ENCODE measurements around the gene CRISPLD2. TPM values are rescaled to one million over a fixed set of nuclear protein-coding genes. Genes with fewer than 3 reads are reported as not detected.

Gene CRISPLD2, protein sequence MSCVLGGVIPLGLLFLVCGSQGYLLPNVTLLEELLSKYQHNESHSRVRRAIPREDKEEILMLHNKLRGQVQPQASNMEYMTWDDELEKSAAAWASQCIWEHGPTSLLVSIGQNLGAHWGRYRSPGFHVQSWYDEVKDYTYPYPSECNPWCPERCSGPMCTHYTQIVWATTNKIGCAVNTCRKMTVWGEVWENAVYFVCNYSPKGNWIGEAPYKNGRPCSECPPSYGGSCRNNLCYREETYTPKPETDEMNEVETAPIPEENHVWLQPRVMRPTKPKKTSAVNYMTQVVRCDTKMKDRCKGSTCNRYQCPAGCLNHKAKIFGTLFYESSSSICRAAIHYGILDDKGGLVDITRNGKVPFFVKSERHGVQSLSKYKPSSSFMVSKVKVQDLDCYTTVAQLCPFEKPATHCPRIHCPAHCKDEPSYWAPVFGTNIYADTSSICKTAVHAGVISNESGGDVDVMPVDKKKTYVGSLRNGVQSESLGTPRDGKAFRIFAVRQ
- polyA plus RNA-seq = 1 to 10 TPM; 3.7 to 8.8 TPM

DNA sequence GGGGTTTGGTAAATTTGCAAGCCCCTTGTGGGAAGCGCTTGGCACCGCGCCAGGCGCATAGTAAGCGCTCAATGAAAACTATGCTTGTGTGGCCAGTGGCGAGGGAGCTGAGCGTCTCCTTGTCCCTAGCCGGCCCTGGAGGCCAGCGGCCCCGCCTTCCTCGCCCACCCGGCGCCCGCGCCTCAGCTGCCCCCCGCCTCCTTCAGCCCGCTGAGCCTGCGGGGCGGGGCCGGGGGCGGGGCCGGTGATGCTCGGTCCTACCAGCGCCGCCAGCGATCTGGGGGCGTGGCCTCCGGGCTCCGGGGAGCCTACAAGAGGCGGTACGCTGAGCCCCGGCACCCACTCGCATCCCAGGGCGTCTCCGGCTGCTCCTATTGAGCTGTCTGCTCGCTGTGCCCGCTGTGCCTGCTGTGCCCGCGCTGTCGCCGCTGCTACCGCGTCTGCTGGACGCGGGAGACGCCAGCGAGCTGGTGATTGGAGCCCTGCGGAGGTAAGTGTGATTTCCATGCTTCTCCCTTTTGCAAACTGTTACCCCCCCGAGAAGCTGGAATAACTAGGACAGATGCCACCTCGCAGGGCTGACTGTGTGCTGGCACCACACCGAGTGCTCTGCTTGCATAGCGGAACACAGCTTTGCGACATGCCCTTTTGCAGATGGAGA is at the start of gene CRISPLD2:
Gene CRISPLD2 (plus strand): TSS at position 342 of the 661 bp plus-strand sequence. CDS start 18,511 bp downstream, outside the sequence.
- Histone ChIP-seq H3K36me3 (ENCODE audit: control insufficient read depth in 2 of 2, insufficient read depth in 2 of 2, low read length in 1 of 2) (no peaks in the 10 kb centered on the region), H3K9me3 (ENCODE audit: control insufficient read depth in 2 of 2, insufficient read depth in 1 of 2, low read depth in 1 of 2, low read length in 1 of 2) (no peaks in the 10 kb centered on the region), H3K27ac (ENCODE audit: low read depth in 2 of 2, low read length in 1 of 2) (peak within 1 kb of the TSS; percentile 51 to 83), H3K4me3 (ENCODE audit: low read depth in 1 of 2, low read length in 2 of 2) (peak within 1 kb of the TSS; percentile 49 to 51), H3K27me3 (ENCODE audit: control insufficient read depth in 1 of 2, insufficient read depth in 2 of 2, low read length in 2 of 2) (no peaks in the 10 kb centered on the region), H3K4me1 (ENCODE audit: control insufficient read depth in 2 of 2, insufficient read depth in 2 of 2, low read length in 1 of 2) (peaks cover 5 to 18% of the 10 kb centered on the region in 2 donors)
- WGBS, 2 donors = 3 to 4% methylated on average over 41 to 53 of the region's 53 CpGs

DNA sequence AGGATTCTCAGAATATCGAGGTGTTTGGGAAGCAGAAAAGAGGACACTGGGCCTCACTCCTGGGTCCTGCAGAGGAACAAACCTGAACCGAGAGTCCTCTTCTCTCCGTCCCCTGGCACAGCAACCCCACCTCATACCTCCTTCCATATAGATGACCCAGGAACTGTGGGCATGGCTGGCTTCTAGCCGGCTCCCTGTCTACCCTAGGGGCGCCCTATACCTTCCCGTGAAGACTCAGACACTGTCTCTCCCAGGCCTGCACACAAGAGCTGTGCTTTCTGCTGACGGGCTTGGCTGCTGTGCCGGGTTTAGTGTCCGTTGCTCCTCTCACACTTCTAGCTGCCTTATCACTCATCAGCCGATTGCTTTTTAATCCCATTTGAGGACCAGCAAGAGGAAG is 46.5 kb upstream of the CRISPLD2 start:
- Histone ChIP-seq H3K9me3 (ENCODE audit: control insufficient read depth in 2 of 2, insufficient read depth in 1 of 2, low read depth in 1 of 2, low read length in 1 of 2) (no peaks in the 10 kb centered on the region), H3K27ac (ENCODE audit: low read depth in 2 of 2, low read length in 1 of 2) (no peak overlapping the region), H3K4me1 (ENCODE audit: control insufficient read depth in 2 of 2, insufficient read depth in 2 of 2, low read length in 1 of 2) (no peaks in the 10 kb centered on the region), H3K27me3 (ENCODE audit: control insufficient read depth in 1 of 2, insufficient read depth in 2 of 2, low read length in 2 of 2) (no peaks in the 10 kb centered on the region), H3K4me3 (ENCODE audit: low read depth in 1 of 2, low read length in 2 of 2) (no peak overlapping the region), H3K36me3 (ENCODE audit: control insufficient read depth in 2 of 2, insufficient read depth in 2 of 2, low read length in 1 of 2) (peaks cover 17 to 39% of the 10 kb centered on the region in 2 donors)
- WGBS, 2 donors = 88 to 92% methylated on average over 10 of the region's 10 CpGs

DNA sequence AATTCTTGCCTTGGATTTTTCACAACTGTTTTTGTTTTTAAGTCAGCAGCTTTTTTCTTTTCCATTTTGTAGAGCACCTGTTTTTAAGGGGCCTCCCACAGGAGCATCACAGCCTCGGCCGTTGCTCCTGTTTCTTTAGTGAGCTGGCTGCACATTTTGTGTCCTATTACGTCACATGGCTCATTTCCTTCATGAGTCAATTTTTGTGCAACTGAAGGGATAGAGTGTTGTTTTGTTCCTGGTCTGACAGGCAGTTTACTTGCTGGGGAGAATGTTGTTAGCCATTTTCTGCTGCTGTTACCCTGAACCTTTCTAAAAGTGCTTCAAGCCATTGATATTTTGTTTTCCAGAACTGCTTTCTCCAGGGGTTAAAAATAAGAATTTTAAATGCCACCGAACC is 45.0 kb upstream of the CRISPLD2 start:
- H3K4me3 ChIP-seq (ENCODE audit: low read depth in 1 of 2, low read length in 2 of 2) = no peak overlapping the region
- 69 to 83% methylated on average over 4 of the region's 4 CpGs for WGBS, 2 donors
- H3K36me3 ChIP-seq (ENCODE audit: control insufficient read depth in 2 of 2, insufficient read depth in 2 of 2, low read length in 1 of 2) = peaks cover 12 to 36% of the 10 kb centered on the region in 2 donors
- H3K9me3 ChIP-seq (ENCODE audit: control insufficient read depth in 2 of 2, insufficient read depth in 1 of 2, low read depth in 1 of 2, low read length in 1 of 2) = no peaks in the 10 kb centered on the region
- peak overlapping the region in 1 of 2 donors; percentile 36 for H3K27ac ChIP-seq (ENCODE audit: low read depth in 2 of 2, low read length in 1 of 2)
- H3K4me1 ChIP-seq (ENCODE audit: control insufficient read depth in 2 of 2, insufficient read depth in 2 of 2, low read length in 1 of 2) = no peaks in the 10 kb centered on the region
- no peaks in the 10 kb centered on the region for H3K27me3 ChIP-seq (ENCODE audit: control insufficient read depth in 1 of 2, insufficient read depth in 2 of 2, low read length in 2 of 2)

DNA sequence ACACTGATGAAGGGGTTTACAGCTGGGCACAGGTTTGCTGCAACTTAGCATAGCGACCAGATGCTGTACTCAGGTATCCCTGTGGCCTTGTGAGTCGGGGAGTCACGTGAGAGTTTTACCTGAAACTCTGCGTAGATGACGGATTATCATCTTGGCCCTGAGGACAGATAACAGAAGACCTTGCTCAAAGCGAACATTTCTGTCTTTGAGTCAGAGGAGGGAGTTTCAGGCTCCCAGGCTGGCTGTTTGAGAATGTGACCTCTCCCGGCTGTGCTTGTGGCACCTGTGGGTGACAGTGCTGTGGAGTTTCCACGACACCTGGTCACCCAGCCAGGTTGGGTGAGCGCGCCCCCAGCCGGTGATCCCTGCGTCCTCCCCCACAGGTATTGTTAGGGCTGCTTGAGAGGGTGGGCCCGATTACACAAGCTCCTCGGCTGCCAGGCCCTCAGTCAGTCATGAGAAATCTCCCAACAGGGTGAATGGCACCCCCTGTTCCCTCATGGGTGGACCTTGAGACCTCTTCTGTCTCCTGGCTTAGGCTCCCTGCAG is 44.4 kb upstream of the CRISPLD2 start:
- WGBS, 2 donors = 85 to 90% methylated on average over 14 of the region's 14 CpGs
- no peaks in the 10 kb centered on the region for H3K27me3 ChIP-seq (ENCODE audit: control insufficient read depth in 1 of 2, insufficient read depth in 2 of 2, low read length in 2 of 2)
- no peaks in the 10 kb centered on the region for H3K9me3 ChIP-seq (ENCODE audit: control insufficient read depth in 2 of 2, insufficient read depth in 1 of 2, low read depth in 1 of 2, low read length in 1 of 2)
- H3K4me3 ChIP-seq (ENCODE audit: low read depth in 1 of 2, low read length in 2 of 2) = no peak overlapping the region
- H3K4me1 ChIP-seq (ENCODE audit: control insufficient read depth in 2 of 2, insufficient read depth in 2 of 2, low read length in 1 of 2) = no peaks in the 10 kb centered on the region
- peak overlapping the region in 1 of 2 donors; percentile 36 for H3K27ac ChIP-seq (ENCODE audit: low read depth in 2 of 2, low read length in 1 of 2)
- peaks cover 9 to 36% of the 10 kb centered on the region in 2 donors for H3K36me3 ChIP-seq (ENCODE audit: control insufficient read depth in 2 of 2, insufficient read depth in 2 of 2, low read length in 1 of 2)

DNA sequence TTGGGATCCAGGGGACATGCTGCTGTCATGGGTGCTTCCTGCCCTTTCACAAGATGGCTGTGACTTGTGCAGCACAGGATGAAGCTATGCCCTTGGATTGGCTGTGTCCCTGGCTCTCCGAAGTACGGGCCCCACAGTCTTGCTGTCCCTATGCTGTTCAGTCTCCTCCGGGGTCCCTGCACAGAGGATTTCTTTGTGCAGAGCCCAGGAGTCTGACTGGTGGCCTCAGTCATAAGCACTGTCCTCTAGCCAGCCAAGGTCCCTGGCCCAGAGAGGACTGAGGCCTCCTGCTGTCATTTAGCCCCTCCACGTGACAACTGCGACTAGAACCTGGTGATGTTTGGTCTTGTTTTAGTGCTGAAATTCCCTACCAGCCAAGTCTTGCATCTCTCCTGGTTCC is 42.4 kb upstream of the CRISPLD2 start:
- Histone ChIP-seq H3K36me3 (ENCODE audit: control insufficient read depth in 2 of 2, insufficient read depth in 2 of 2, low read length in 1 of 2) (peaks cover 9 to 32% of the 10 kb centered on the region in 2 donors), H3K9me3 (ENCODE audit: control insufficient read depth in 2 of 2, insufficient read depth in 1 of 2, low read depth in 1 of 2, low read length in 1 of 2) (no peaks in the 10 kb centered on the region), H3K4me1 (ENCODE audit: control insufficient read depth in 2 of 2, insufficient read depth in 2 of 2, low read length in 1 of 2) (no peaks in the 10 kb centered on the region), H3K27ac (ENCODE audit: low read depth in 2 of 2, low read length in 1 of 2) (no peak overlapping the region), H3K4me3 (ENCODE audit: low read depth in 1 of 2, low read length in 2 of 2) (no peak overlapping the region), H3K27me3 (ENCODE audit: control insufficient read depth in 1 of 2, insufficient read depth in 2 of 2, low read length in 2 of 2) (no peaks in the 10 kb centered on the region)
- 94 to 98% methylated on average over 5 of the region's 5 CpGs for WGBS, 2 donors

DNA sequence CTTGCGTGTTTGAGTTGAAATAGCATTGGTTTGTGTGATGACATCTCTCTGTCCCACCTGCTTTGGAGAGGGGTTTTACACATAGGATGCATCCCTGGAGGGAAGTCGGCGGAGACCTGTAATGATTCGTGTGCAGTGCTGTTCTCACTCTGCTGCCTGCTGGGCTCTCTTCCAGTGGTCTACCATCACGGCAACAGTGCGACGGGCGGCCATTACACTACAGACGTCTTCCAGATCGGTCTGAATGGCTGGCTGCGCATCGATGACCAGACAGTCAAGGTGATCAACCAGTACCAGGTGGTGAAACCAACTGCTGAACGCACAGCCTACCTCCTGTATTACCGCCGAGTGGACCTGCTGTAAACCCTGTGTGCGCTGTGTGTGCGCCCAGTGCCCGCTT is 41.1 kb upstream of the CRISPLD2 start:
- Histone ChIP-seq H3K27me3 (ENCODE audit: control insufficient read depth in 1 of 2, insufficient read depth in 2 of 2, low read length in 2 of 2) (no peaks in the 10 kb centered on the region), H3K36me3 (ENCODE audit: control insufficient read depth in 2 of 2, insufficient read depth in 2 of 2, low read length in 1 of 2) (peaks cover 5 to 27% of the 10 kb centered on the region in 2 donors), H3K9me3 (ENCODE audit: control insufficient read depth in 2 of 2, insufficient read depth in 1 of 2, low read depth in 1 of 2, low read length in 1 of 2) (no peaks in the 10 kb centered on the region), H3K4me3 (ENCODE audit: low read depth in 1 of 2, low read length in 2 of 2) (no peak overlapping the region), H3K4me1 (ENCODE audit: control insufficient read depth in 2 of 2, insufficient read depth in 2 of 2, low read length in 1 of 2) (no peaks in the 10 kb centered on the region), H3K27ac (ENCODE audit: low read depth in 2 of 2, low read length in 1 of 2) (no peak overlapping the region)
- WGBS, 2 donors = 96% methylated on average over 18 of the region's 18 CpGs

DNA sequence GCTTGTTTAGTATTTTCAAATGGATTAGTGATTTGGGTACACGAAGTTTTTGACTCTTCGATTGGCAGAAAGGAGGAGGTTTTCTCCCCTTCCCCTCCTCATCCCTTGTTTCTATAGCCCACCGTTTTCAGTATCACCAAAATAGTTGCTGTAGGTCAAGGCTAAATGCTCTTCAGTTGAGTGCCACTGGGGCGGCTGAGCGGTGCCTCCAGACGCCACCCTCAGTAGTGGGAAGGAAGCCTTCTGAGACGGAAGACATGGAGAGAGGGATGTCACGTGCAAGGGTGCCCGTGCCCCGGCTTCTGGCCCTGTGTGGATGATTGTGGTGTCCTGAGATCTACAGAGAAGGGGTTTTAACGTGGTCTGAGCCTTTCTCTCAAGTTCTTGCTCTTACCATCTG is 39.7 kb upstream of the CRISPLD2 start:
- WGBS, 2 donors = 96 to 97% methylated on average over 11 of the region's 11 CpGs
- Histone ChIP-seq H3K9me3 (ENCODE audit: control insufficient read depth in 2 of 2, insufficient read depth in 1 of 2, low read depth in 1 of 2, low read length in 1 of 2) (no peaks in the 10 kb centered on the region), H3K4me1 (ENCODE audit: control insufficient read depth in 2 of 2, insufficient read depth in 2 of 2, low read length in 1 of 2) (no peaks in the 10 kb centered on the region), H3K4me3 (ENCODE audit: low read depth in 1 of 2, low read length in 2 of 2) (no peak overlapping the region), H3K27me3 (ENCODE audit: control insufficient read depth in 1 of 2, insufficient read depth in 2 of 2, low read length in 2 of 2) (no peaks in the 10 kb centered on the region), H3K27ac (ENCODE audit: low read depth in 2 of 2, low read length in 1 of 2) (no peak overlapping the region), H3K36me3 (ENCODE audit: control insufficient read depth in 2 of 2, insufficient read depth in 2 of 2, low read length in 1 of 2) (peaks cover 5 to 25% of the 10 kb centered on the region in 2 donors)

DNA sequence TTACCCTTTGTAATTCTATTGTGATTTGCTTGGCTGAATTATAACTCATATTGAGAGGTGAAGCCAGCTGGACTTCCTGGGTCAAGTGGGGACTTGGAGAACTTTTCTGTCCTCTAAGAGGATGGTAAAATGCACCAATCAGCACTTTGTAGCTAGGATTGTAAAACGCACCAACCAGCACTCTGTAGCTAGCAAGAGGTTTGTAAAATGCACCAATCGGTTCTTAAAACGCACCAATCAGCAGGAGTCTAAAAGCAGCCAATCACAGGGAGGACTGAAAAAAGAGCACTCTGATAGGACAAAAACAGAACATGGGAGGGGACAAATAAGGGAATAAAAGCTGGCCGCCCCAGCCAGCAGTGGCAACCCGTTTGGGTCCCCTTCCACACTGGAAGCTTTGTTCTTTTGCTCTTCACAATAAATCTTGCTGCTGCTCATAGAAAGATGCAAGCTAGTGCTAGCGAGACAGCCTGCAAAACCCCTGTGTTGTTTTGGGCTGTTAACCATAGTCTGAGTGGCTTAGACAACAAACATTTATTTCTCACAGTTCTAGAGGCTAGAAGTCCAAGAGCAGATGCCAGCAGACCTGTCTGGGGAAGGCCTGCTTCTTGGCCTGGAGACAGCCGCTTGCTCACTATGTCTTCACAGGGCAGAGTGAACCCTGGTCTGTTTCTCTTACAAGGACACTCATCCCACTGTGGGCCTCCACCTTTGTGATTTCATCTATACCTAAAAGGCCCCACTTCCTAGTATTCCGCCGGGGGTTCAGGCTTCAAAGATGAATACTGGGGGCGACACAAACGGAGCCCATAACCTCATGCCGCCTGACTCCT is 39.0 kb upstream of the CRISPLD2 start:
- H3K9me3 ChIP-seq (ENCODE audit: control insufficient read depth in 2 of 2, insufficient read depth in 1 of 2, low read depth in 1 of 2, low read length in 1 of 2) = no peaks in the 10 kb centered on the region
- no peak overlapping the region for H3K27ac ChIP-seq (ENCODE audit: low read depth in 2 of 2, low read length in 1 of 2)
- H3K27me3 ChIP-seq (ENCODE audit: control insufficient read depth in 1 of 2, insufficient read depth in 2 of 2, low read length in 2 of 2) = no peaks in the 10 kb centered on the region
- H3K4me1 ChIP-seq (ENCODE audit: control insufficient read depth in 2 of 2, insufficient read depth in 2 of 2, low read length in 1 of 2) = peaks cover under 1 to 2% of the 10 kb centered on the region in 2 donors
- 90% methylated on average over 12 of the region's 12 CpGs for WGBS, 2 donors
- peaks cover 2 to 19% of the 10 kb centered on the region in 2 donors for H3K36me3 ChIP-seq (ENCODE audit: control insufficient read depth in 2 of 2, insufficient read depth in 2 of 2, low read length in 1 of 2)
- H3K4me3 ChIP-seq (ENCODE audit: low read depth in 1 of 2, low read length in 2 of 2) = no peak overlapping the region

DNA sequence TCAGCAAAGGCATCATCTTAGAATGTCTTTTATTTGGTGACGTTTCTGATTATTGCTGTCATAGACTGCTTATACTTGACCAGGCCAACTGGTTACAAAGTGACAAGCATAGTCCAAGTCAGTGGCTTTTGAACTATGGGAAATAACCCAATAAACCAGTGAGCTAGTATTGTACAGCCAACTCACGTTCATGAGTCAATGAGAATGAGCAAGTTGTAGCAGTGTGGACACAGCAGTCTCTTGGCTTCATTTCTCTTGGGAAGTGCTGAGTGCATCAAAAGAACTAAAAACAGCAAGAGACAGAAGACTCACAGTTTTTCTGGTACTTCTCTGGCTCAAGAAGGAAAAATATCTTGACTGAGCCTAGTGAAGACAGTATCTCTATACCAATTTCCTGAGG is 36.9 kb upstream of the CRISPLD2 start:
- Histone ChIP-seq H3K4me1 (ENCODE audit: control insufficient read depth in 2 of 2, insufficient read depth in 2 of 2, low read length in 1 of 2) (peaks cover 5 to 10% of the 10 kb centered on the region in 2 donors), H3K4me3 (ENCODE audit: low read depth in 1 of 2, low read length in 2 of 2) (no peak overlapping the region), H3K36me3 (ENCODE audit: control insufficient read depth in 2 of 2, insufficient read depth in 2 of 2, low read length in 1 of 2) (peaks cover 0 to 10% of the 10 kb centered on the region in 2 donors), H3K27ac (ENCODE audit: low read depth in 2 of 2, low read length in 1 of 2) (no peak overlapping the region), H3K27me3 (ENCODE audit: control insufficient read depth in 1 of 2, insufficient read depth in 2 of 2, low read length in 2 of 2) (no peaks in the 10 kb centered on the region), H3K9me3 (ENCODE audit: control insufficient read depth in 2 of 2, insufficient read depth in 1 of 2, low read depth in 1 of 2, low read length in 1 of 2) (no peaks in the 10 kb centered on the region)
- 63 to 65% methylated on average over 2 of the region's 2 CpGs for WGBS, 2 donors
